IMR-90 (cell line): ENCODE measurements around the gene TRIM46. TPM values are rescaled to one million over a fixed set of nuclear protein-coding genes. Genes with fewer than 3 reads are reported as not detected.

Experiments used
- ATAC-seq: fragments of 200-7000 bp; cut with Tn5 transposase; 2 replicates; pipeline ENCODE4 v1.9.1; 2020; ENCODE audit warnings: low read depth, mild to moderate bottlenecking, moderate library complexity
- BruUV-seq: library from RNA; stranded (reverse); fragments of 400-500 nt; replicated peaks from 2 replicates; lab custom pipeline; 2021; lab: Mats Ljungman, UMichigan
- CTCF ChIA-PET: fragments of 300-600 bp; formaldehyde crosslinking; extraction: SDS; loops from one replicate; lab custom pipeline; 2021; ENCODE audit warnings: antibody characterized with exemption; lab: Yijun Ruan, JAX
- POLR2A ChIA-PET: fragments of 300-600 bp; sonication (Branson Sonifier 250); formaldehyde crosslinking; loops from one replicate; lab custom pipeline; 2022; ENCODE audit warnings: antibody characterized with exemption; ENCODE audit not compliant: unreplicated experiment; lab: Charles Lee
- DNase-seq: peaks from one replicate; pipeline ENCODE4 v3.0.0; 2013
- H2AFZ ChIP-seq: replicated peaks from 2 replicates; pipeline ENCODE3; 2013; ENCODE audit warnings: low read length, mild to moderate bottlenecking; ENCODE audit not compliant: poor library complexity
- H2AK5ac ChIP-seq: 2 replicates; pipeline ENCODE4 v1.6.1; 2013; ENCODE audit warnings: low read depth, low read length, inconsistent platforms
- H2AK9ac ChIP-seq: replicated peaks from 2 replicates; pipeline ENCODE3; 2013; ENCODE audit warnings: mild to moderate bottlenecking, low read depth, low read length, moderate library complexity; ENCODE audit not compliant: poor library complexity
- H2BK120ac ChIP-seq: 2 replicates; pipeline ENCODE4 v1.6.1; 2013; ENCODE audit warnings: low read depth, low read length, inconsistent platforms
- H2BK15ac ChIP-seq: 3 replicates; pipeline ENCODE4 v1.6.1; 2013; ENCODE audit warnings: low read depth, low read length, inconsistent platforms
- H2BK20ac ChIP-seq: 2 replicates; pipeline ENCODE4 v1.6.1; 2013; ENCODE audit warnings: low read depth, mild to moderate bottlenecking, inconsistent platforms, low read length, moderate library complexity
- H2BK5ac ChIP-seq: 2 replicates; pipeline ENCODE4 v1.6.1; 2013; ENCODE audit warnings: mild to moderate bottlenecking, low read depth, low read length, inconsistent platforms; ENCODE audit not compliant: poor library complexity, severe bottlenecking
- H3K14ac ChIP-seq: replicated peaks from 2 replicates; pipeline ENCODE4 v1.6.1; 2013; ENCODE audit warnings: low read depth, low read length, inconsistent platforms
- H3K18ac ChIP-seq: 2 replicates; pipeline ENCODE4 v1.6.1; 2013; ENCODE audit warnings: low read depth, low read length, control low read depth
- H3K23ac ChIP-seq: 2 replicates; pipeline ENCODE4 v1.6.1; 2013; ENCODE audit warnings: low read depth, low read length, inconsistent platforms
- H3K27ac ChIP-seq: 2 replicates; pipeline ENCODE4 v1.5.1; 2013; ENCODE audit warnings: mild to moderate bottlenecking, control low read depth, low read length; ENCODE audit not compliant: insufficient read depth
- H3K27me3 ChIP-seq: 2 replicates; pipeline ENCODE4 v1.6.1; 2013; ENCODE audit warnings: low read length; ENCODE audit not compliant: control insufficient read depth, insufficient read depth
- H3K36me3 ChIP-seq: 2 replicates; pipeline ENCODE4 v1.6.1; 2013; ENCODE audit warnings: low read length, mixed read lengths; ENCODE audit not compliant: control insufficient read depth, insufficient read depth
- H3K4ac ChIP-seq: 2 replicates; pipeline ENCODE4 v1.6.1; 2013; ENCODE audit warnings: low read depth, low read length, inconsistent platforms
- H3K4me1 ChIP-seq: 2 replicates; pipeline ENCODE4 v1.6.1; 2013; ENCODE audit warnings: low read length, mixed read lengths; ENCODE audit not compliant: control insufficient read depth, insufficient read depth
- H3K4me2 ChIP-seq: 2 replicates; pipeline ENCODE4 v1.6.1; 2013; ENCODE audit warnings: low read depth, mild to moderate bottlenecking, control low read depth, low read length, moderate library complexity
- H3K4me3 ChIP-seq: 2 replicates; pipeline ENCODE4 v1.5.1; 2013; ENCODE audit warnings: low read depth, mild to moderate bottlenecking, control low read depth, low read length, moderate library complexity; ENCODE audit not compliant: insufficient read depth
- H3K56ac ChIP-seq: 2 replicates; pipeline ENCODE4 v1.6.1; 2013; ENCODE audit warnings: low read length, inconsistent platforms; ENCODE audit not compliant: insufficient read depth; ENCODE audit errors: extremely low read depth
- H3K79me1 ChIP-seq, 2 experiments: 2 replicates each; pipeline ENCODE4 v1.6.1; 2013; ENCODE audit warnings: low read length in 2 of 2, inconsistent platforms in 1 of 2, low read depth in 1 of 2
- H3K9ac ChIP-seq: 2 replicates; pipeline ENCODE4 v1.6.1; 2013; ENCODE audit warnings: low read depth, low read length, control low read depth
- H3K9me1 ChIP-seq: 2 replicates; pipeline ENCODE4 v1.6.1; 2013; ENCODE audit warnings: low read length, inconsistent platforms; ENCODE audit not compliant: insufficient read depth
- H3K9me3 ChIP-seq: 2 replicates; pipeline ENCODE4 v1.6.1; 2013; ENCODE audit warnings: low read length; ENCODE audit not compliant: control insufficient read depth, insufficient read depth
- H4K20me1 ChIP-seq: 2 replicates; pipeline ENCODE4 v1.6.1; 2013; ENCODE audit warnings: low read length, inconsistent platforms; ENCODE audit not compliant: insufficient read depth
- H4K5ac ChIP-seq: 2 replicates; pipeline ENCODE4 v1.6.1; 2013; ENCODE audit warnings: mild to moderate bottlenecking, low read depth, low read length, control low read depth
- H4K8ac ChIP-seq, 2 experiments: 2 replicates each; pipeline ENCODE4 v1.6.1; 2013; ENCODE audit warnings: low read depth in 2 of 2, low read length in 2 of 2, control low read depth in 1 of 2, inconsistent platforms in 1 of 2
- H4K91ac ChIP-seq: 2 replicates; pipeline ENCODE4 v1.6.1; 2013; ENCODE audit warnings: low read depth, low read length, inconsistent platforms; ENCODE audit not compliant: insufficient read depth
- BHLHE40 ChIP-seq: fragments of 150-350 bp; IDR thresholded peaks from 2 replicates; pipeline ENCODE4 v1.6.1; 2016; ENCODE audit warnings: mild to moderate bottlenecking, low read depth, low read length
- CEBPB ChIP-seq: IDR thresholded peaks from 2 replicates; pipeline ENCODE4 v1.6.1; 2012; ENCODE audit warnings: low read depth, low read length, improper control_type of control experiment
- CHD1 ChIP-seq: IDR thresholded peaks from 2 replicates; pipeline ENCODE4 v1.6.1; 2012; ENCODE audit warnings: low read depth, low read length, improper control_type of control experiment
- FOS ChIP-seq: fragments of 150-350 bp; IDR thresholded peaks from 2 replicates; pipeline ENCODE4 v1.6.1; 2016; ENCODE audit warnings: low read depth, low read length
- MAFK ChIP-seq: IDR thresholded peaks from 2 replicates; pipeline ENCODE4 v1.6.1; 2012; ENCODE audit warnings: low read depth, low read length, improper control_type of control experiment
- MAZ ChIP-seq: IDR thresholded peaks from 2 replicates; pipeline ENCODE4 v1.6.1; 2012; ENCODE audit warnings: low read depth, mild to moderate bottlenecking, low read length, improper control_type of control experiment, moderate library complexity, borderline replicate concordance
- MXI1 ChIP-seq: IDR thresholded peaks from 2 replicates; pipeline ENCODE4 v1.6.1; 2012; ENCODE audit warnings: low read depth, mild to moderate bottlenecking, low read length, moderate library complexity, borderline replicate concordance
- NFE2L2 ChIP-seq: fragments of 150-350 bp; IDR thresholded peaks from 2 replicates; pipeline ENCODE4 v1.6.1; 2016; ENCODE audit warnings: low read depth, mild to moderate bottlenecking, low read length
- POLR2A ChIP-seq: IDR thresholded peaks from 2 replicates; pipeline ENCODE4 v1.6.1; 2012; ENCODE audit warnings: mild to moderate bottlenecking, low read depth, low read length
- RAD21 ChIP-seq: IDR thresholded peaks from 2 replicates; pipeline ENCODE4 v1.6.1; 2012; ENCODE audit warnings: low read length, improper control_type of control experiment
- RCOR1 ChIP-seq: IDR thresholded peaks from 2 replicates; pipeline ENCODE4 v1.6.1; 2012; ENCODE audit warnings: mild to moderate bottlenecking, low read length, improper control_type of control experiment; ENCODE audit not compliant: insufficient replicate concordance
- RFX5 ChIP-seq: IDR thresholded peaks from 2 replicates; pipeline ENCODE4 v1.8.0; 2012; ENCODE audit warnings: low read depth, mild to moderate bottlenecking, low read length, moderate library complexity
- SMC3 ChIP-seq: fragments of 150-350 bp; IDR thresholded peaks from 2 replicates; pipeline ENCODE4 v1.6.1; 2016; ENCODE audit warnings: low read depth, mild to moderate bottlenecking, antibody characterized with exemption, low read length, moderate library complexity
- WGBS, 2 experiments: methylation state at CpG; one replicate each; pipeline versions ENCODE4 v1.1.5 to v1.1.7; 2013; ENCODE audit warnings: missing lambda C conversion rate in 2 of 2; ENCODE audit not compliant: insufficient read length in 1 of 2; ENCODE audit errors: extremely low coverage in 2 of 2; 5-methylcytosine and 5-hydroxymethylcytosine counted together
- dilution Hi-C: fragments of 300-500 bp; cut with HindIII; formaldehyde crosslinking; loops from one replicate; pipeline ENCODE4 v1.14.3; 2018; ENCODE audit warnings: low sequenced_read_pairs; ENCODE audit not compliant: unreplicated experiment
- in situ Hi-C: fragments of 300-500 bp; cut with MboI; formaldehyde crosslinking; loops from 3 replicates; pipeline ENCODE4 v1.14.3; 2019; ENCODE audit warnings: low sequenced_read_pairs, inconsistent platforms, mixed read lengths
- intact Hi-C: fragments of 100-400 bp; cut with micrococcal nuclease; formaldehyde crosslinking; loops from 2 replicates; pipeline ENCODE4 v1.10.0; 2022
- polyA plus RNA-seq, 3 experiments: library from polyadenylated mRNA; depleted of rRNA; stranded (reverse); fragments of >200 nt; gene quantifications; 2 replicates each; pipeline ENCODE4 v1.2.3, GENCODE V29; 2012; ENCODE audit warnings: low replicate concordance in 1 of 3
- total RNA-seq: library from RNA; depleted of rRNA; stranded (reverse); fragments of >200 nt; gene quantifications from 2 replicates; pipeline ENCODE4 v1.2.3, GENCODE V29; 2012
- TF ChIP-seq, protein P1 (sequence below): fragments of 150-350 bp; IDR thresholded peaks from 2 replicates; pipeline ENCODE4 v1.6.1; 2016; ENCODE audit warnings: low read depth, mild to moderate bottlenecking, low read length, moderate library complexity, borderline replicate concordance
- TF ChIP-seq, protein P2 (sequence below): fragments of 150-350 bp; IDR thresholded peaks from 2 replicates; pipeline ENCODE4 v1.6.1; 2017; ENCODE audit warnings: mild to moderate bottlenecking, antibody characterized with exemption, low read length, low read depth
- TF ChIP-seq, protein P3 (sequence below): conservative IDR thresholded peaks from 2 replicates; pipeline ENCODE4 v1.5.1; 2012; ENCODE audit warnings: mild to moderate bottlenecking, low read depth, low read length, improper control_type of control experiment

Gene TRIM46
- total and polyA plus RNA-seq, 2 of the 4 experiments (the other 2 are of a cell fraction), result 2.3 to 6.2 TPM

DNA sequence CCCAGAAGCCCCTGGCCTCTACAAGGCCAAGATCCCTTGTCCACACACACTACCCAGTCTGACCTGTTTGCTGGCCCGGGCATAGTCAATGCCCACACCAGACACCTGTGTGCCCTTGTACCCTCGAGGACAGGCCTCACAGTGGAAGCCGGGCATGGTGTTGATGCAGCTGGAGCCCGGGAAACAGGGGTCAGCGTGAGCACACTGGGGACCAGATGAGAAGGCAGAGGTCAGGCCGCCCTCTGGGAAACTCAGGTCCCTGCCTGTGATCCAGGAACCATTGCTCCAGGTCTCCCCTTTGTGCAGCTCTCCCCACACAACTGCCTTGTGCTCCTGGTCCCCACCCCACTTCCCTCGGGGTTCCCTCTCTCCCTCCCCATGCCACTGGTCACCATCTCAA is 28.5 kb downstream of the TRIM46 start:
- H3K4ac ChIP-seq, result no peak overlapping the region
- no peak overlapping the region for H2BK5ac ChIP-seq
- no peak overlapping the region for H3K9ac ChIP-seq
- ChIA-PET POLR2A (no interaction called here), CTCF (no interaction called here)
- in situ Hi-C loops (no loop called here), dilution Hi-C loops (no loop called here), intact Hi-C loops (loop anchor here (10.0 kb wide), 2 partner anchors 123 to 393 kb away; partner anchors contain the start of gene RUSC1)
- H3K23ac ChIP-seq, result no peak overlapping the region
- H4K8ac ChIP-seq, result no peak overlapping the region
- no peak overlapping the region for H3K14ac ChIP-seq
- WGBS, 2 experiments, result 81% methylated on average over 2 of the region's 7 CpGs; no CpG with 5 or more reads in 1 of the 2 experiments
- H3K4me2 ChIP-seq, result no peak overlapping the region
- BruUV-seq, result no TSS peak
- DNase-seq (no peak), ATAC-seq (no peak)
- no peak overlapping the region for H2AFZ ChIP-seq
- peaks cover 6% of the 10 kb centered on the region; the same call in 1 of the 2 replicates for H3K9me1 ChIP-seq
- H3K27ac ChIP-seq, result no peak overlapping the region
- H3K27me3 ChIP-seq, result no peaks in the 10 kb centered on the region
- peaks cover 3% of the 10 kb centered on the region; the same call in 1 of the 2 replicates for H3K4me1 ChIP-seq
- no peak overlapping the region for H3K4me3 ChIP-seq
- TF ChIP-seq, protein P1, sequence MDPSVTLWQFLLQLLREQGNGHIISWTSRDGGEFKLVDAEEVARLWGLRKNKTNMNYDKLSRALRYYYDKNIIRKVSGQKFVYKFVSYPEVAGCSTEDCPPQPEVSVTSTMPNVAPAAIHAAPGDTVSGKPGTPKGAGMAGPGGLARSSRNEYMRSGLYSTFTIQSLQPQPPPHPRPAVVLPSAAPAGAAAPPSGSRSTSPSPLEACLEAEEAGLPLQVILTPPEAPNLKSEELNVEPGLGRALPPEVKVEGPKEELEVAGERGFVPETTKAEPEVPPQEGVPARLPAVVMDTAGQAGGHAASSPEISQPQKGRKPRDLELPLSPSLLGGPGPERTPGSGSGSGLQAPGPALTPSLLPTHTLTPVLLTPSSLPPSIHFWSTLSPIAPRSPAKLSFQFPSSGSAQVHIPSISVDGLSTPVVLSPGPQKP, result no peak
- TF ChIP-seq NFE2L2, result no peak
- TF ChIP-seq MAZ, result no peak
- TF ChIP-seq, protein P2, sequence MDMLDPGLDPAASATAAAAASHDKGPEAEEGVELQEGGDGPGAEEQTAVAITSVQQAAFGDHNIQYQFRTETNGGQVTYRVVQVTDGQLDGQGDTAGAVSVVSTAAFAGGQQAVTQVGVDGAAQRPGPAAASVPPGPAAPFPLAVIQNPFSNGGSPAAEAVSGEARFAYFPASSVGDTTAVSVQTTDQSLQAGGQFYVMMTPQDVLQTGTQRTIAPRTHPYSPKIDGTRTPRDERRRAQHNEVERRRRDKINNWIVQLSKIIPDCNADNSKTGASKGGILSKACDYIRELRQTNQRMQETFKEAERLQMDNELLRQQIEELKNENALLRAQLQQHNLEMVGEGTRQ, result no peak
- TF ChIP-seq, protein P3, sequence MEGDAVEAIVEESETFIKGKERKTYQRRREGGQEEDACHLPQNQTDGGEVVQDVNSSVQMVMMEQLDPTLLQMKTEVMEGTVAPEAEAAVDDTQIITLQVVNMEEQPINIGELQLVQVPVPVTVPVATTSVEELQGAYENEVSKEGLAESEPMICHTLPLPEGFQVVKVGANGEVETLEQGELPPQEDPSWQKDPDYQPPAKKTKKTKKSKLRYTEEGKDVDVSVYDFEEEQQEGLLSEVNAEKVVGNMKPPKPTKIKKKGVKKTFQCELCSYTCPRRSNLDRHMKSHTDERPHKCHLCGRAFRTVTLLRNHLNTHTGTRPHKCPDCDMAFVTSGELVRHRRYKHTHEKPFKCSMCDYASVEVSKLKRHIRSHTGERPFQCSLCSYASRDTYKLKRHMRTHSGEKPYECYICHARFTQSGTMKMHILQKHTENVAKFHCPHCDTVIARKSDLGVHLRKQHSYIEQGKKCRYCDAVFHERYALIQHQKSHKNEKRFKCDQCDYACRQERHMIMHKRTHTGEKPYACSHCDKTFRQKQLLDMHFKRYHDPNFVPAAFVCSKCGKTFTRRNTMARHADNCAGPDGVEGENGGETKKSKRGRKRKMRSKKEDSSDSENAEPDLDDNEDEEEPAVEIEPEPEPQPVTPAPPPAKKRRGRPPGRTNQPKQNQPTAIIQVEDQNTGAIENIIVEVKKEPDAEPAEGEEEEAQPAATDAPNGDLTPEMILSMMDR, result no peak
- TF ChIP-seq MAFK, result no peak
- no peak for TF ChIP-seq POLR2A
- no peak for TF ChIP-seq BHLHE40
- no peak for TF ChIP-seq RCOR1
- no peak for TF ChIP-seq RAD21
- no peak for TF ChIP-seq CEBPB
- TF ChIP-seq MXI1, result no peak
- TF ChIP-seq RFX5, result no peak
- TF ChIP-seq CHD1, result no peak
- TF ChIP-seq FOS, result no peak
- TF ChIP-seq SMC3, result no peak
- H2AK9ac ChIP-seq, result no peak overlapping the region
- no peak overlapping the region for H3K56ac ChIP-seq
- peaks cover 25% of the 10 kb centered on the region for H3K36me3 ChIP-seq
- H3K79me1 ChIP-seq, result peaks cover 0 to 13% of the 10 kb centered on the region in 2 experiments; a peak in 1 of 4 replicates
- no peak overlapping the region for H2BK120ac ChIP-seq
- no peak overlapping the region for H3K18ac ChIP-seq
- H4K5ac ChIP-seq, result no peak overlapping the region
- H2BK15ac ChIP-seq, result no peak overlapping the region
- H3K9me3 ChIP-seq, result no peaks in the 10 kb centered on the region
- no peak overlapping the region for H2BK20ac ChIP-seq
- no peak overlapping the region for H2AK5ac ChIP-seq
- H4K91ac ChIP-seq, result no peak overlapping the region
- no peaks in the 10 kb centered on the region for H4K20me1 ChIP-seq
